ENCODE data around the gene GLTP. TPM values are rescaled to one million over a fixed set of nuclear protein-coding genes. Genes with fewer than 3 reads are reported as not detected.

The GLTP gene
- total and polyA plus RNA-seq, 2 of the 4 experiments (the other 2 are of a cell fraction), result 34.4 to 58.4 TPM

- Histone ChIP-seq H3K18ac (ENCODE audit: low read depth, low read length) (no peak overlapping the region), H2BK5ac (ENCODE audit: low read depth, low read length, poor library complexity, severe bottlenecking) (no peak overlapping the region), H3K9me3 (ENCODE audit: control insufficient read depth, insufficient read depth, low read length) (no peaks in the 10 kb centered on the region), H3K4ac (ENCODE audit: low read depth, low read length) (no peak overlapping the region), H2AFZ (replicated peaks; ENCODE audit: low read length, poor library complexity) (no peak overlapping the region), H3K4me3 (ENCODE audit: insufficient read depth, low read depth, low read length) (no peak overlapping the region), H2BK120ac (ENCODE audit: low read depth, low read length) (no peak overlapping the region), H2BK20ac (ENCODE audit: low read depth, low read length) (no peak overlapping the region), H3K9me1 (ENCODE audit: insufficient read depth, low read length) (no peaks in the 10 kb centered on the region), H3K23ac (ENCODE audit: low read depth, low read length) (no peak overlapping the region), H4K5ac (ENCODE audit: low read depth, low read length) (no peak overlapping the region), H3K79me1 (ENCODE audit: low read depth in 1 of 2, low read length in 2 of 2) (0 out of 4 replicates have a peak, but pooled peaks cover 0 to 5% of the 10 kb centered on the region in 2 experiments), H2AK5ac (ENCODE audit: low read depth, low read length) (no peak overlapping the region), H3K36me3 (ENCODE audit: control insufficient read depth, insufficient read depth, low read length) (peaks cover 55% of the 10 kb centered on the region), H4K20me1 (ENCODE audit: insufficient read depth, low read length) (no peaks in the 10 kb centered on the region), H3K9ac (ENCODE audit: low read depth, low read length) (no peak overlapping the region), H3K4me2 (ENCODE audit: low read depth, low read length) (no peak overlapping the region), H2BK15ac (ENCODE audit: low read depth, low read length) (no peak overlapping the region), H2AK9ac (replicated peaks; ENCODE audit: low read depth, low read length, poor library complexity) (no peak overlapping the region), H3K4me1 (ENCODE audit: control insufficient read depth, insufficient read depth, low read length) (no peaks in the 10 kb centered on the region), H3K27ac (ENCODE audit: insufficient read depth, low read length) (no peak overlapping the region), H3K14ac (replicated peaks; ENCODE audit: low read depth, low read length) (no peak overlapping the region), H3K27me3 (ENCODE audit: control insufficient read depth, insufficient read depth, low read length) (no peaks in the 10 kb centered on the region), H4K91ac (ENCODE audit: insufficient read depth, low read depth, low read length) (no peak overlapping the region), H4K8ac (ENCODE audit: low read depth in 2 of 2, low read length in 2 of 2) (no peak overlapping the region), H3K56ac (ENCODE audit: extremely low read depth, insufficient read depth, low read length) (no peak overlapping the region)
- in situ Hi-C loops (cut with MboI; ENCODE audit: low sequenced_read_pairs) (no loop called here), dilution Hi-C loops (cut with HindIII; ENCODE audit: low sequenced_read_pairs, unreplicated experiment) (no loop called here), intact Hi-C loops (cut with micrococcal nuclease) (no loop called here)
- CTCF ChIA-PET, result no interaction called here
- POLR2A ChIA-PET (ENCODE audit: unreplicated experiment), result no interaction called here
- ATAC-seq (ENCODE audit: low read depth) (no peak), DNase-seq (no peak)
- BruUV-seq (replicated peaks), result no TSS peak
- no CpG with 5 or more reads among the region's 4 CpGs for WGBS, 2 experiments (ENCODE audit: extremely low coverage in 2 of 2, insufficient read length in 1 of 2)
- TF ChIP-seq CEBPB (IDR thresholded peaks at IDR 0.05; ENCODE audit: low read depth, low read length), result no peak
- TF ChIP-seq, protein P1, sequence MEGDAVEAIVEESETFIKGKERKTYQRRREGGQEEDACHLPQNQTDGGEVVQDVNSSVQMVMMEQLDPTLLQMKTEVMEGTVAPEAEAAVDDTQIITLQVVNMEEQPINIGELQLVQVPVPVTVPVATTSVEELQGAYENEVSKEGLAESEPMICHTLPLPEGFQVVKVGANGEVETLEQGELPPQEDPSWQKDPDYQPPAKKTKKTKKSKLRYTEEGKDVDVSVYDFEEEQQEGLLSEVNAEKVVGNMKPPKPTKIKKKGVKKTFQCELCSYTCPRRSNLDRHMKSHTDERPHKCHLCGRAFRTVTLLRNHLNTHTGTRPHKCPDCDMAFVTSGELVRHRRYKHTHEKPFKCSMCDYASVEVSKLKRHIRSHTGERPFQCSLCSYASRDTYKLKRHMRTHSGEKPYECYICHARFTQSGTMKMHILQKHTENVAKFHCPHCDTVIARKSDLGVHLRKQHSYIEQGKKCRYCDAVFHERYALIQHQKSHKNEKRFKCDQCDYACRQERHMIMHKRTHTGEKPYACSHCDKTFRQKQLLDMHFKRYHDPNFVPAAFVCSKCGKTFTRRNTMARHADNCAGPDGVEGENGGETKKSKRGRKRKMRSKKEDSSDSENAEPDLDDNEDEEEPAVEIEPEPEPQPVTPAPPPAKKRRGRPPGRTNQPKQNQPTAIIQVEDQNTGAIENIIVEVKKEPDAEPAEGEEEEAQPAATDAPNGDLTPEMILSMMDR (conservative IDR thresholded peaks at IDR 0.05; ENCODE audit: low read depth, low read length), result no peak
- no peak for TF ChIP-seq RCOR1 (IDR thresholded peaks at IDR 0.05; ENCODE audit: insufficient replicate concordance, low read length)
- no peak for TF ChIP-seq SMC3 (IDR thresholded peaks at IDR 0.05; ENCODE audit: low read depth, low read length)
- no peak for TF ChIP-seq POLR2A (IDR thresholded peaks at IDR 0.05; ENCODE audit: low read depth, low read length)
Measured at GRCh38 chr12:109916045-109916444, 35.7 kb upstream of the GLTP start.
